Caco-2 (cell line): Measurements from ENCODE around the gene GLRX2. TPM values are rescaled to one million over a fixed set of nuclear protein-coding genes. Genes with fewer than 3 reads are reported as not detected.

Source experiments
- Bru-seq: library from RNA; stranded (reverse); fragments of 400-500 nt; gene quantifications from one replicate; lab custom pipeline; 2021; lab: Mats Ljungman, UMichigan
- BruChase-seq, 2 experiments: library from RNA; stranded (reverse); fragments of 400-500 nt; gene quantifications; one replicate each; lab custom pipeline; 2021; lab: Mats Ljungman, UMichigan
- BruUV-seq: library from RNA; stranded (reverse); fragments of 400-500 nt; replicated peaks from 2 replicates; lab custom pipeline; 2021; lab: Mats Ljungman, UMichigan
- CTCF ChIA-PET: fragments of 300-600 bp; sonication (Branson Sonifier 250); formaldehyde crosslinking; loops from one replicate; lab custom pipeline; 2022; ENCODE audit warnings: antibody characterized with exemption; lab: Charles Lee
- POLR2A ChIA-PET: fragments of 300-600 bp; sonication (Branson Sonifier 250); formaldehyde crosslinking; loops from one replicate; lab custom pipeline; 2022; ENCODE audit warnings: antibody characterized with exemption; lab: Charles Lee
- DNase-seq, 2 experiments: peaks; one replicate each; pipeline versions ENCODE4 v3.0.0 to v3.0.0-alpha.2; 2020 to 2022
- H3K27me3 ChIP-seq: replicated peaks from 2 replicates; pipeline ENCODE4 v1.6.0; 2011; ENCODE audit warnings: low read length; ENCODE audit not compliant: control insufficient read depth, insufficient read depth
- H3K36me3 ChIP-seq: 2 replicates; pipeline ENCODE4 v1.5.1; 2011; ENCODE audit warnings: low read length; ENCODE audit not compliant: control insufficient read depth, insufficient read depth
- H3K4me1 ChIP-seq: fragments of 250-450 bp; sonication (Bioruptor Pico); 2 replicates; pipeline ENCODE4 v1.5.1; 2020; ENCODE audit warnings: mild to moderate bottlenecking
- H3K4me3 ChIP-seq: 2 replicates; pipeline ENCODE4 v1.5.1; 2011; ENCODE audit warnings: low read depth, mild to moderate bottlenecking, control low read depth, low read length
- H3K9me3 ChIP-seq: fragments of 250-450 bp; sonication (Bioruptor Pico); 2 replicates; pipeline ENCODE4 v1.5.1; 2020; ENCODE audit warnings: mild to moderate bottlenecking, moderate library complexity
- H3K27ac Mint-ChIP-seq: one replicate; pipeline ENCODE4 v1.8.0; 2022; ENCODE audit warnings: mixed read lengths; ENCODE audit not compliant: unreplicated experiment
- H3K27me3 Mint-ChIP-seq: one replicate; pipeline ENCODE4 v1.8.0; 2022; ENCODE audit warnings: mixed read lengths; ENCODE audit not compliant: insufficient read depth, unreplicated experiment
- H3K36me3 Mint-ChIP-seq: one replicate; pipeline ENCODE4 v1.8.0; 2022; ENCODE audit warnings: mild to moderate bottlenecking, mixed read lengths; ENCODE audit not compliant: insufficient read depth, unreplicated experiment
- H3K4me1 Mint-ChIP-seq: one replicate; pipeline ENCODE4 v1.8.0; 2022; ENCODE audit warnings: low read depth, mixed read lengths; ENCODE audit not compliant: unreplicated experiment
- H3K4me3 Mint-ChIP-seq: one replicate; pipeline ENCODE4 v1.8.0; 2022; ENCODE audit warnings: mild to moderate bottlenecking, moderate library complexity, mixed read lengths; ENCODE audit not compliant: unreplicated experiment
- H3K9me3 Mint-ChIP-seq: one replicate; pipeline ENCODE4 v1.8.0; 2022; ENCODE audit warnings: mixed read lengths; ENCODE audit not compliant: unreplicated experiment
- intact Hi-C: fragments of 100-400 bp; cut with micrococcal nuclease; formaldehyde crosslinking; loops from one replicate; pipeline ENCODE4 v1.10.0; 2022; ENCODE audit not compliant: unreplicated experiment
- long read RNA-seq: library from polyadenylated mRNA; stranded (forward); transcript quantifications from one replicate; pipeline ENCODE4 v2.0.0, GENCODE V29; 2022
- total RNA-seq: library from RNA; stranded (reverse); gene quantifications from 2 replicates; pipeline ENCODE4 v1.2.3, GENCODE V29; 2022
- TF ChIP-seq, protein P1 (sequence below), 2 experiments: fragments of 200-600 bp in 1 of 2; IDR thresholded peaks; 1 replicate in 1 of 2; 2 replicates in 1 of 2; pipeline versions ENCODE4 v1.5.1 to v1.8.0; 2011 to 2022; ENCODE audit warnings: antibody characterized with exemption in 1 of 2, control low read depth in 1 of 2, inconsistent platforms in 1 of 2, low read depth in 1 of 2, low read length in 1 of 2, mild to moderate bottlenecking in 1 of 2, moderate library complexity in 1 of 2; ENCODE audit not compliant: insufficient read depth in 1 of 2, severe bottlenecking in 1 of 2, unreplicated experiment in 1 of 2

Gene GLRX2, protein sequence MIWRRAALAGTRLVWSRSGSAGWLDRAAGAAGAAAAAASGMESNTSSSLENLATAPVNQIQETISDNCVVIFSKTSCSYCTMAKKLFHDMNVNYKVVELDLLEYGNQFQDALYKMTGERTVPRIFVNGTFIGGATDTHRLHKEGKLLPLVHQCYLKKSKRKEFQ
- total RNA-seq (20.7 and 21.5 TPM in 2 replicates), Bru-seq, nascent RNA (percentile 66 among the genes with signal in this experiment), BruChase-seq, experiment 1, labeled RNA remaining after a 2-hour chase (percentile 60 among the genes with signal in this experiment), BruChase-seq, experiment 2, labeled RNA remaining after a 6-hour chase (percentile 67 among the genes with signal in this experiment)
- long read RNA-seq, full-length matches to known transcripts: 22 of 76 reads
- long read RNA-seq, partial matches to known transcripts: 1 of 76 reads
- long read RNA-seq, other reads (novel, unspliced or antisense): 53 of 76 reads

DNA sequence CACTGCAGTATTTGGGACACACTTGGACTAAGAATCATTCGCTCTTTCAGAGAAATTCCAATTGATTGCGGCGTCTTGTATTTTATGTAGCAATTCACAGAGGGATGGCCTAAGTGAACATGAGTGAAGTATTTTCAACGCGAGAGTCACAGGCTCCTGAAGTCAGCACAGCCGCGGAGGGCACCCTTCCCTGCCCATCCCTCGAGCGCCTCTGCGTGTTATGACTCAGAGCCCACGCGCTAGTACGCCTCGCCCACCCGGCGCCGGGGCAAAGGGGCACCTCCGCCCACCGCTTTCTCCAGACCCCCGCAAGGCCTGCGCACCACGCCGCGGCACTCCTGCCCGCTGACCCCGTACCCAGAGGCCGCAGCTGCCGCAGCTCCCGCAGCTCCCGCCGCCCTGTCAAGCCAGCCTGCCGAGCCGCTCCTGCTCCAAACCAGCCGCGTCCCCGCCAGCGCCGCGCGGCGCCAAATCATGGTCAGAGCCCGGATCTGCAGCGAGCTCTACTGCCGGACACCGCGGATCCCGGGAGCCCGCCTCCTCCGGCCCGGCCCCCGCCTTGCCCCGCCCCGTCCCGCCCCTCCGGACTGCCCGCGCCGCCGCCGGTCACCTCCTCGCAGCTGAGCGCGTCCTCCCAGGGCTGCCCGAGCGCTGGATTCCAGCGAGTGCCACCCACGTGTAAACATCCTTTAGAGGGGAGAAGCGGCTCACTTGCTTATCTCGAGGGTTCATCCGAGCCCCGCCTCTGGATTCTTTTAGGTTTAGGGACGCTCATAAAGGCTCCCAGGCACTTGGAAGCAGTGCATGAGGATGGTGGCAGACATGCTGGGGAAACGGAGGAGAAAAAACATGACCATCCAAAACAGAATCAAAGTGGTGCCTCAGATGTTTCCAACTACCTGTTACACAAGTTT, at the start of gene GLRX2:
TSS of gene GLRX2 (minus strand) at position 508 of the 914 bp plus-strand sequence. CDS start at position 476, 32 bp downstream.
- CTCF ChIA-PET: interaction anchor here (0.8 to 1.0 kb wide), 2 partner anchors 10 to 16 kb away, joined by 3 to 8 read pairs; partner anchors contain the start of gene CDC73

DNA sequence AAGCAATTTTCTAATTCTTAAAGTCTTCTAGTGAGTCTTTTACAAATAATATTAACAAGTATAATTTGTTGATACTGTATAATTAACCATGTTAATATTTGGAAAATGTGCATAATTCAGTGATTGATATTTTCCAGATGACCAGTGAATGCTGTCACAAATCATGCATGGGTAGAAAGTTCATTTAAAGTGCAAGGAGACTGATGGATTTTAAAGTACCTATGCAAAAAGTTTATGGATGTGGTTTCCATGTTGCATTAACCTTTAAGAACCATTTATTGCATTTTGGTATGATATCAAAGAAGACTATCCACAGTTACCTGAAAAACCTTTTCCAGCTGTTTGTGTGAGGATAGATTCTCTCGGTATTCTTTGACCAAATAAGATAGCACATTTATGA, 39.8 kb upstream of the GLRX2 start:
- no peak overlapping the region for H3K4me3 ChIP-seq
- ChIA-PET CTCF (no interaction called here), POLR2A (no interaction called here)
- no peak overlapping the region for H3K27ac Mint-ChIP-seq
- DNase-seq: no peak
- no peaks in the 10 kb centered on the region for H3K27me3 ChIP-seq
- peaks cover 29% of the 10 kb centered on the region for H3K36me3 Mint-ChIP-seq
- H3K4me1 Mint-ChIP-seq: no peaks in the 10 kb centered on the region
- TF ChIP-seq, protein P1, sequence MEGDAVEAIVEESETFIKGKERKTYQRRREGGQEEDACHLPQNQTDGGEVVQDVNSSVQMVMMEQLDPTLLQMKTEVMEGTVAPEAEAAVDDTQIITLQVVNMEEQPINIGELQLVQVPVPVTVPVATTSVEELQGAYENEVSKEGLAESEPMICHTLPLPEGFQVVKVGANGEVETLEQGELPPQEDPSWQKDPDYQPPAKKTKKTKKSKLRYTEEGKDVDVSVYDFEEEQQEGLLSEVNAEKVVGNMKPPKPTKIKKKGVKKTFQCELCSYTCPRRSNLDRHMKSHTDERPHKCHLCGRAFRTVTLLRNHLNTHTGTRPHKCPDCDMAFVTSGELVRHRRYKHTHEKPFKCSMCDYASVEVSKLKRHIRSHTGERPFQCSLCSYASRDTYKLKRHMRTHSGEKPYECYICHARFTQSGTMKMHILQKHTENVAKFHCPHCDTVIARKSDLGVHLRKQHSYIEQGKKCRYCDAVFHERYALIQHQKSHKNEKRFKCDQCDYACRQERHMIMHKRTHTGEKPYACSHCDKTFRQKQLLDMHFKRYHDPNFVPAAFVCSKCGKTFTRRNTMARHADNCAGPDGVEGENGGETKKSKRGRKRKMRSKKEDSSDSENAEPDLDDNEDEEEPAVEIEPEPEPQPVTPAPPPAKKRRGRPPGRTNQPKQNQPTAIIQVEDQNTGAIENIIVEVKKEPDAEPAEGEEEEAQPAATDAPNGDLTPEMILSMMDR (IDR thresholded peaks at IDR 0.05; ENCODE audit: insufficient read depth in 1 of 2, low read depth in 1 of 2, low read length in 1 of 2, severe bottlenecking in 1 of 2, unreplicated experiment in 1 of 2): no peak
- H3K9me3 ChIP-seq: no peaks in the 10 kb centered on the region
- no peaks in the 10 kb centered on the region for H3K4me1 ChIP-seq
- H3K4me3 Mint-ChIP-seq: no peak overlapping the region
- no peaks in the 10 kb centered on the region; the same call in 1 of the 2 replicates for H3K36me3 ChIP-seq
- intact Hi-C loops: loop anchor here (5.0 kb wide), 1 partner anchor 1152 kb away; no protein-coding TSS in a partner anchor
- H3K9me3 Mint-ChIP-seq: no peaks in the 10 kb centered on the region
- BruUV-seq: no TSS peak
- no peaks in the 10 kb centered on the region for H3K27me3 Mint-ChIP-seq

More for the DNA sequence above, at the start of gene GLRX2:
- H3K27me3 Mint-ChIP-seq: no peaks in the 10 kb centered on the region
- POLR2A ChIA-PET: interaction anchor here (0.6 to 1.2 kb wide), 4 partner anchors 11 to 290 kb away, joined by 3 to 15 read pairs (median 4); partner anchors contain the start of genes CDC73, RO60 and UCHL5
- TF ChIP-seq, protein P1 (IDR thresholded peaks at IDR 0.05; ENCODE audit: insufficient read depth in 1 of 2, low read depth in 1 of 2, low read length in 1 of 2, severe bottlenecking in 1 of 2, unreplicated experiment in 1 of 2): peak in 1 of 2 experiments; percentile 5
- H3K4me3 Mint-ChIP-seq: peak within 1 kb of the TSS; percentile 79
- H3K27ac Mint-ChIP-seq: peak within 1 kb of the TSS; percentile 75
- no peaks in the 10 kb centered on the region for H3K9me3 Mint-ChIP-seq
- H3K4me1 ChIP-seq: peaks cover 8% of the 10 kb centered on the region; the same call in 1 of the 2 replicates
- peak; percentile 88 to 90 for DNase-seq
- H3K4me3 ChIP-seq: peak within 1 kb of the TSS; percentile 57
- peaks cover 13% of the 10 kb centered on the region for H3K4me1 Mint-ChIP-seq
- H3K9me3 ChIP-seq: no peaks in the 10 kb centered on the region
- no peaks in the 10 kb centered on the region for H3K27me3 ChIP-seq
- no TSS peak for BruUV-seq
- intact Hi-C loops: loop anchor here (1.0 to 2.0 kb wide), 3 partner anchors 17 to 46 kb away; partner anchors contain the start of genes CDC73, RO60 and UCHL5
- H3K36me3 Mint-ChIP-seq: peaks cover 13% of the 10 kb centered on the region
- no peaks in the 10 kb centered on the region for H3K36me3 ChIP-seq
